Lung (tissue), 12 donors: Measurements from ENCODE around the gene MROH2B. TPM values are rescaled to one million over a fixed set of nuclear protein-coding genes. Genes with fewer than 3 reads are reported as not detected.

Experiments used
- ATAC-seq: fragments of 200-7000 bp; cut with Tn5 transposase; one replicate; pipeline ENCODE4 v1.9.1; 2020; ENCODE audit warnings: moderate number of reproducible peaks; ENCODE audit not compliant: insufficient read depth, low FRiP score
- DNase-seq, 3 donors: peaks; one replicate each; pipeline ENCODE4 v3.0.0-alpha.2; 2013 to 2017
- H3K27ac ChIP-seq, 2 donors: one replicate each; pipeline ENCODE4 v1.5.1; 2013; ENCODE audit warnings: mild to moderate bottlenecking in 2 of 2, moderate library complexity in 2 of 2, control low read depth in 1 of 2, inconsistent platforms in 1 of 2, low read depth in 1 of 2, low read length in 1 of 2
- H3K27me3 ChIP-seq, 3 donors: one replicate each; pipeline ENCODE4 v1.5.1; 2013; ENCODE audit warnings: low read length in 2 of 3; ENCODE audit not compliant: control insufficient read depth in 3 of 3, insufficient read depth in 3 of 3
- H3K36me3 ChIP-seq, 4 donors: one replicate each; pipeline ENCODE4 v1.5.1; 2013; ENCODE audit warnings: low read length in 4 of 4, mild to moderate bottlenecking in 1 of 4, moderate library complexity in 1 of 4; ENCODE audit not compliant: control insufficient read depth in 4 of 4, insufficient read depth in 4 of 4
- H3K4me1 ChIP-seq, 5 donors: one replicate each; pipeline ENCODE4 v1.5.1; 2013; ENCODE audit warnings: low read length in 5 of 5, mild to moderate bottlenecking in 2 of 5, moderate library complexity in 1 of 5; ENCODE audit not compliant: control insufficient read depth in 5 of 5, insufficient read depth in 5 of 5
- H3K4me3 ChIP-seq: one replicate; pipeline ENCODE4 v1.5.1; 2013; ENCODE audit warnings: mild to moderate bottlenecking, control low read depth, moderate library complexity
- H3K9ac ChIP-seq, 2 donors: one replicate each; pipeline ENCODE4 v1.5.1; 2013; ENCODE audit warnings: low read length in 2 of 2, control low read depth in 1 of 2; ENCODE audit not compliant: insufficient read depth in 1 of 2
- H3K9me3 ChIP-seq, 4 donors: one replicate each; pipeline ENCODE4 v1.5.1; 2013; ENCODE audit warnings: low read length in 3 of 4, mild to moderate bottlenecking in 1 of 4, moderate library complexity in 1 of 4; ENCODE audit not compliant: control insufficient read depth in 4 of 4, insufficient read depth in 3 of 4
- CTCF ChIP-seq: IDR thresholded peaks from 2 replicates; pipeline ENCODE4 v1.5.1; 2012; ENCODE audit warnings: mild to moderate bottlenecking; ENCODE audit errors: control extremely low read depth, extremely low read depth
- WGBS, 2 donors: extraction: QIAGEN DNeasy Blood & Tissue Kit; methylation state at CpG; one replicate each; pipeline ENCODE4 v1.1.7; 2013; 5-methylcytosine and 5-hydroxymethylcytosine counted together
- polyA plus RNA-seq, 2 donors: library from polyadenylated mRNA; stranded (reverse); fragments of 200-250 nt; gene quantifications; one replicate each; pipeline ENCODE4 v1.2.1, GENCODE V29; 2013
- total RNA-seq, 2 donors: library from RNA; depleted of rRNA in 1 of 2; stranded (reverse); fragments of >200 nt in 1 of 2; gene quantifications; one replicate each; pipeline ENCODE4 v1.2.1, GENCODE V29; 2014 to 2021
- donor health status: control.
- donor health status: control.
- donor health status: Bipolar disorder and iron deficiency.
- donor health status: healthy.
- donor health status: DM: yes; HTN: yes; CAD: no.

The MROH2B gene
- total and polyA plus RNA-seq, 4 donors: not detected

GRCh38 chr5:41087461-41087860, 16.3 kb upstream of the MROH2B start:
- ATAC-seq (no peak), DNase-seq (no peak)
- Histone ChIP-seq H3K36me3 (no peaks in the 10 kb centered on the region), H3K27me3 (no peaks in the 10 kb centered on the region), H3K9me3 (peaks cover 0 to 4% (median 0%) of the 10 kb centered on the region in 4 donors), H3K4me3 (no peak overlapping the region), H3K9ac (no peak overlapping the region), H3K4me1 (peaks cover 0 to 3% (median 0%) of the 10 kb centered on the region in 5 donors), H3K27ac (no peak overlapping the region)
- WGBS, 2 donors: 56 to 81% methylated on average over 2 of the region's 2 CpGs
- no peak for TF ChIP-seq CTCF

GRCh38 chr5:41083306-41083705, 12.2 kb upstream of the MROH2B start:
- no peaks in the 10 kb centered on the region for H3K27me3 ChIP-seq
- H3K9me3 ChIP-seq: peaks cover 0 to 8% (median 0%) of the 10 kb centered on the region in 4 donors
- no peak overlapping the region for H3K4me3 ChIP-seq
- no peak for TF ChIP-seq CTCF
- no peaks in the 10 kb centered on the region for H3K36me3 ChIP-seq
- ATAC-seq: no peak
- H3K9ac ChIP-seq: no peak overlapping the region
- H3K4me1 ChIP-seq: peaks cover 0 to 3% (median 0%) of the 10 kb centered on the region in 5 donors
- WGBS, 2 donors: 81 to 90% methylated on average over 7 of the region's 7 CpGs
- no peak overlapping the region for H3K27ac ChIP-seq
- DNase-seq: no peak

GRCh38 chr5:41071975-41072374, 833 bp upstream of the MROH2B start:
- no peak for TF ChIP-seq CTCF
- Histone ChIP-seq H3K27me3 (no peaks in the 10 kb centered on the region), H3K9ac (no peak overlapping the region), H3K4me1 (peaks cover 0 to 5% (median 0%) of the 10 kb centered on the region in 5 donors), H3K27ac (no peak overlapping the region), H3K36me3 (no peaks in the 10 kb centered on the region), H3K9me3 (no peaks in the 10 kb centered on the region), H3K4me3 (no peak overlapping the region)
- 87 to 91% methylated on average over 2 of the region's 2 CpGs for WGBS, 2 donors
- no peak for DNase-seq
- no peak for ATAC-seq
